Stimulated activated naive CD4-positive, alpha-beta T cell (primary cell): Measurements from ENCODE around the gene TNXB.
"Not testable (repeated sequence)": the region's sequence is repeated elsewhere in the genome, so short reads cannot be mapped to it uniquely, and the experiment has no call there.

Experiments used
- DNase-seq, 6 experiments: peaks; one replicate each; lab custom pipeline; 2025; lab: John Stamatoyannopoulos, UW

TNXB gene

DNA sequence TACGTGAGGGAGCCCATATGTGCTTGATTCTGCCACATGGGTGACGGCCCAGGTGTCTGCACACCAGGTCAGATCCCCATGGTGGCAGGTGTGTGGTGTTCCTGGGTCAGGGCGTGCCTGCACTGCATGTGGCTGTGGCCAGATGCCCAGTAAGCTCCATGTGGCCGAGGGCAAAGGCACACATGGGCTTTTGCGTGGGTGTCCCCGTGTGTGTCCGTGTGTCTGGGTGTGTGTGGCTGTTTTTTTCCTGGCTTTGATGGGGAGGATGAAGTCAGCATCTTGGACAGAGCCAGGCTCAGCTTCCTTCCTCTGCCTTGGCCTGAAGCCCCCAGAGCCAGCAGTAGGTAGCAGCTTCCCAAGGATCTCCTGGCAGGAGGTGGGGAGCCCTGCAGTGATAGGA lies 1.5 kb upstream of the TNXB start:
- no peak for DNase-seq

DNA sequence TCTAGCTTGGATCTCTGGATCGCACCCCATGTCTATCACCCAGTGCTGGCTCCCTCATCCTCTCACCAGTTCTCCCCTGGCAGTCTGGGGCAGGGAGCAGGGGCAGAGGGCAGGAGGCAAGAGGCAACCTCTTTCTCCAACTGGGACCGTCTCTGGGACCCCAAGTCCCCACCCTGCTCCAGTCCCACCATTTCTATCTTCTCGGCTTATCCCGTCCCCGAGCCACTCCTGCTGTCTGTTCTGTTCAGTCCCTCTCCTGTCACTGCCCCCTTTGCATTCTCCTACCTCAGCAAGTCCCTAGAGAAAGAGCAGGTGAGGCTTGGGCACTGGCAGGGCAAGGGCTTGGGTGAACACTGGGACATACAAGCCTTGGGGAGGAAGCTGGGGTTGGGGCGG lies 625 bp upstream of the TNXB start:
- no peak for DNase-seq

DNA sequence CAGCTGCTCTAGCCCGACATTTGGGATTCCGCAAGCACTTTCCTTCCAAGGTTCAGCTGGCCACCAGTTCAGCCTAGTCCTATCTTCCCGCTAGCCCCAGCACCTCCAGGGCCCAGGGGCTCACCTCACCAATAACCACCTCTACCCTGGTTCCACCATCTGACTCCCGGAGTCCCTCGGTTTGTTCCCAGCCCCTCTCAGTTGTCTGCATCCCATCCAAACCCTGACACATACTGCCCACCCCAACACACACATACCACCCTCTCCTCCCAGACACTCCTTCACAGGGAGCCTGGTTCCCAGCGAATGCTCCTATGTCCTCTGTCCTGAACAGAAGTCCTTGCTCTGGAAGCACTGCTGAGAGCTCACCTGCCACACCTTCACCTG lies 418 bp downstream of the TNXB start:
- no peak for DNase-seq

DNA sequence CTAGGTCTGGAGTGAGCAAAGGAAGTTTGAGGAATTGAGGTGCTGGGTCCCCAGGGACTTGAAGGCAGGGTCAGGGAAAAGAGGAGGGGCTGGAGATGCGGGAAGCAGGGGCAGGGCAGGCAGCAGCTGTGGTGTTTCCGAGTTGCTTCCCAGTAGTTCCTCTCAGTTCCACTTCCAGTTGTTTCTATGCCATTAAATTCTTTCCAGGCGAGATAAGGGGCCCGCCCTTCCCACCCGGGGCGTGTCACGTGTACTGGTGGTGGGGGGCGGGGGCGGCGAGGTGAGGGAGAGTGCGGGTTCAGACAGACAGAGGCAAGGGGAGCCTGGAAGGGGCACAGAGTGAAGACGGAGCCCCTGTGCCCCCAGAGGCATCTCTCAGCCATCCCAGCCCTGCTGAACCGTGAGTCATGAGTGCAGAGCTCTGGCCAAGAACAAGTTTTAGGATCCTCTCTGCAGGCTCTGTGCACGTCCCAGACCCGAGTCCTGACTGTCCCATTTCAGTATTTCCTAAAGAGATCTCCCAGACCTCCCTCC lies 977 bp downstream of the TNXB start:
- DNase-seq = no peak

DNA sequence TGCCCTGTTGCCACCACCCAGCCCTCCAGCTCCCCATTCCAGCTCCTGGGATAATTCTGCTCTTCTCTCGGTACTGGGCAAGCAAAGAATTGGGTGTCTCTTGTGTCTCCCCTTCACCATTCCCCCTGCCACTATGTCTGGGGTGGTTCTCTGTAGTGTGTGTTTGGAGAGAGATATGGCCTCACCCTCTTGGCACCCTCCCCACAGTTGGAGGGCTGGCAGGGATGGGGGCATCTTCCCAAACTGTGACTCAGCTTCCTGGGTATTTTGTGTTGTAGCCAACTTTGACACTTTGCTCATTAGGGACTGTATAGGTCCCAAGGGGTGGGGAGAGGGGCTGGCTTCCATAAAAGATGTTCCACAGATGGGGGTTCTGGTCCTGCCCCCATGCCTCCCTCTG lies 1.7 kb downstream of the TNXB start:
- no peak for DNase-seq

DNA sequence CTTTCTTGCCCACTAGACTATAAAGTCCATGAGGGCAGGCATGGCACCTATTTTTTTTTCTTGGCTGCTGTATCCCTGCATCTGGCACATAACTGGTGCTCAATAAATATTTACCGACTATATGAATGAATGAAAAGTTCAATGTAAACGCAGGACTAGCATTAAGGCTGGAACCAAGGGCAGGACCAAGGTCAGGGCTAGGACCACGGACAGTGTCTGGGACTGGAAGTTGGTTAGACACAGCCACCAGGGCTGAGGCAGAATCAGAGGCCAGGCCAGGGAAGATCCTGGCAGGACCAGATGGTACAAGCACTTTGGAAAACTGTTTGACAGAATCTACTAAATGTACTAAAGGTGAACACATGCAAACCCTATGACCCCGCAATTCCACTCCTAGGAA lies 3.7 kb downstream of the TNXB start:
- DNase-seq = no peak

DNA sequence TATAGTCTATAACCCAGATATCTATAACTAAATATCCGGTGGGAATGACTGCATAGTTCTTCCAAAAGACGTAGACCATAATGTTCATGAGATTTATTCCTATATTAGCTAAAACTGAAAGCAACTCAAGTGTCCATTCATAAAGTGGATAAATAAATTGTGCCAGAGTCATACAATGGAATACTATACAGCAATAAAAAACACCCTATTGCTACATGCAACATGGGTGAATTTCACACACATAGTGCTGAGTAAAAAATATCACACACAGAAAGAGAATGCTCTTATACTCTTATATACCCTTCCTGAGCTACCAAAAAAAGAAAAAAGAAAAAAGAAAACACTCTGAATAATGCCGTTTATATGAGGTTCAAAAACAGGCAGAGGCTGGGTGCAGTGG lies 6.9 kb downstream of the TNXB start:
- no peak for DNase-seq

DNA sequence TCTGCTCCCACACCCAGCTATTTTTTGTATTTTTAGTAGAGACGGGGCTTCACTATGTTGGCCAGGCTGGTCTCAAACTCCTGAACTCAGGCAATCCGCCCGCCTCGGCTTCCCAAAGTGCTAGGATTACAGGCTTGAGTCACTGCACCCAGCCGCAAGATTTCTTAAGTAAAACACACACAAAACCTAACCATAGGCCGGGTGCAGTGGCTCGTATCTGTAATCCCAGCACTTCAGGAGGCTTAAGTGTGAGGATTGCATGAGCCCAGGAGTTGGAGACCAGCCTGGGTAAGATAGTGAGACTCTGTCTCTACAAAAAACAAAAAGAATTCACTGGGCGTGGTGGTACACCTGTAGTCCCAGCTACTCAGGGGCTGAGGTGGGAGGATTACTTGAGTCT lies 8.9 kb downstream of the TNXB start:
- DNase-seq = not testable (repeated sequence)

DNA sequence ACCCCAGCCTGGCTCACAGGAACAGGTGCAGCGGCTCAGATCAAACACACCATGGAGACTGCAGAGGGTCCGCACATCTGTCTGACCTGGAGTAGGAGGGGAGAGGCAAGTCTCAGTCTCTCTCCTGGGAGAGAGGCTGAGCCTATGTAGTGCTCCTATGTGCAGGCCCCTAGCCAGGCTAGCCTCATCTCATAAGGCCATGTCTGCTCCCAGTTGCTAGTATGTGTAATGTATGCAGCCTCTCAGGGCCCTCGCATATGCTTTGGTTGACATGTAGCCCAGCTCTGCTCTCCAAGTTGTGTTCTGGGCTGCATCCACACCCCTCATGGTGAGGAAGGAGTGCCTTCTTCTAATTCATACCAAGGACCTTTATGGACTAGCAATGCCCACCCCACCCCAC lies 11.8 kb downstream of the TNXB start:
- DNase-seq = no peak

DNA sequence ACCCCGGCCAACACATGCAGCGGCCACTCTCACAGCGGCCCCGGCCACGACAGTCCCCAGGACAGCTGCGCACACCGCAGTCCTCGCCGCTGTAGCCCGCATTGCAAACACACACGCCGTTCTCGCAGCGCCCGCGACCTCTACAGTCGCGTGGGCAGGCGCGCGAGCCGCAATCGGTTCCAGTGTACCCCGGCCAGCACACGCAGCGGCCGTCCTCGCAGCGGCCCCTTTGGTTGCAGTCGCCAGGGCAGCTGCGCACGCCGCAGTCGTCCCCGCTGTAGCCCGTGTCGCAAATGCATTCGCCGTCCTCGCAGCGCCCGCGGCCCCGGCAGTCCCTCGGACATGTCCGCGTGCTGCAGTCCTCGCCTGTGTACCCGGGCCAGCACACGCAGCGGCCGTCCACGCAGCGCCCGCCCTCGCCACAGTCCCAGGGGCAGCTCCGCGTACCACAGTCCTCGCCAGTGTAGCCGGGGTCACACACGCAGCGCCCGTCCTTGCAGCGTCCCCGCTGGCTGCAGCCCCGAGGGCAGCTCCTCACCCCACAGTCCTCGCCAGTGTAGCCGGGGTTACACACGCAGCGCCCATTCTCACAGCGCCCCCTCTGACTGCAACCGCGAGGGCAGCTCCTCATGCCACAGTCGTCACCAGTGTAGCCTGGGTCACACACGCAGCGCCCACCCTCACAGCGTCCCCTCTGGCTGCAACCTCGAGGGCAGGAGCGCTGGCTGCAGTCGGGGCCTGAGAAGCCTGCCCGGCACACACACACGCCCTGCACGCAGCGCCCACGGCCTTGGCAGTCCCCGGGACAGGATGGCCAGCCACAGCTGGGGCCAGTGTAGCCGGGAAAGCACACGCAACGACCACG lies 12.5 kb downstream of the TNXB start:
- no peak for DNase-seq

DNA sequence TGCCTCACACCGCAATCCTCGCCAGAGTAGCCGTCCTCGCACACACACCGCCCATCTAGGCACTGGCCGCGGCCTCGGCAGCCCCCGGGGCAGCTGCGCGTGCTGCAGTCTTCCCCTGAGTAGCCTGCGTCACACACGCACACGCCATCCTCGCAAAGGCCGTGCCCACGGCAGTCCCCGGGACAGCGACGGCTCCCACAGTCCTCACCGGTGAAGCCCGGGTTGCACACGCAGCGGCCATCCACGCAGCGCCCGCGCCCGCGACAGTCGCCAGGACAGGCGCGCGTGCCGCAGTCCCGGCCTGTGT lies 13.1 kb downstream of the TNXB start:
- no peak for DNase-seq

DNA sequence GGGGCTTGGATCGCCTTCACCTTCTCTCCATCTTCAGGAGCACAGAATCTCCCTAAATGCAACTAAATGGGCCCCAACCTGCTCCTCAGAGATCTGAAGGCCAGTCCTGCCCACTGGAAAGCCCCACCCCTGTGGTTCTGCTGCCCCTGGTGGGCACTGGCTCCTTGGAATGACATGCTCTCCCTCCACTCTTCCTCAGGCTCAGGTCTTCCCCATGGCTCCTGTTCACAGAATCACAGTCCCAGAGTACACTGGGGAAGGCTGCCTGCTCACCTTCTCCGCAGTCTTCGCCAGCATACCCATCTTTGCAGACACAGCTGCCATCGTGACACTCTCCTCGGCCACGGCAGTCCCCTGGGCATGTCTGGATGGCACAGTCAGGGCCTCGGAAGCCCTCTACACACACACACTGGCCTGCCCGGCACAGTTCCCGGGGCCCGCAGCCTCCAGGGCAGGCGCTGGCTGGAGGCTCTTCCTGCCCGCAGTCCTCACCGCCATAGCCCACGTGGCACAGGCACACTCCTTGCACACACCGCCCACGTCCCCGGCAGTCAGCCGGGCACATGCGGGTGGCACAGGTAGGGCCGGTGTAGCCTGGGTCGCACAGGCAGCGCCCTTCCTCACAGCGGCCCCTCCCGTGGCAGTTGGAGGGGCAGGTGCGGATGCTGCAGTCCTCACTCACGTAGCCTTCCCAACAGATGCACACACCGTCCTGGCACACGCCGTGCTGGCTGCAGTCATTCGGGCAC lies 13.6 kb downstream of the TNXB start:
- no peak for DNase-seq

DNA sequence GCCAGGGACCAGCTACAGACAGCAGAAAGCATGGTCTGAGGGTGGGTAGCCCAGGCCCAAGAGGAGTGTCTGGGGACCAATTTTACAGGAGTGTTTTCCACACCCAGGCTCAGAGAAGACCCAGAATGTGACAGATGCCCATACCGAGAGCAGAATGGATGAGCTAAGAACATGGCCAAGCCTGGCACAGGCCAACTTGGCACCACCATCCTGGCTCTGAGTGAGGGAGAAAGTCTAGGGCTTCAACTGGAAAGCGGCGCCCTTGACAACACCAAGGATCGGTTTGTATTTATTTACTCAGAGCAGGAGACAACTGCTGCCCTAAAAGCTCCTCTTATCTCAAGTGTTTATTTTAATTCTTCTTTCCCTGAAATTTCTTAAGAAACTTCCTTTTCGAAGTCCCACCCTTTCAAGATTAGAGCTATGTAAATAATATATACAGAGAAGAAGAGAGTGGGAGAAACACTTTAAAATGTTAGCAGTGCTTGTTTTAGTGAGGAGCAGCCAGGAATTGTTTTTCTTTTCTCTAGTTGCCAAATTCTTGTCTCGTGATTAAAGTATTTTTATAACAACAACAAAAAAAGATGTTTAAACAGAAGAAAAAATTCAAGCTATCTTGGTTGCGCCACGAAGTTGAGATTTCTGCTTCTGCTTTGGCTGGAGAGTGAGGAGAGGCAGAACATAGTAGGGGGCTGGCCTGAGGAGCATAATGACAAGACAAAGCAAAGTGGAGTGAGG lies 16.2 kb downstream of the TNXB start:
- DNase-seq = no peak

DNA sequence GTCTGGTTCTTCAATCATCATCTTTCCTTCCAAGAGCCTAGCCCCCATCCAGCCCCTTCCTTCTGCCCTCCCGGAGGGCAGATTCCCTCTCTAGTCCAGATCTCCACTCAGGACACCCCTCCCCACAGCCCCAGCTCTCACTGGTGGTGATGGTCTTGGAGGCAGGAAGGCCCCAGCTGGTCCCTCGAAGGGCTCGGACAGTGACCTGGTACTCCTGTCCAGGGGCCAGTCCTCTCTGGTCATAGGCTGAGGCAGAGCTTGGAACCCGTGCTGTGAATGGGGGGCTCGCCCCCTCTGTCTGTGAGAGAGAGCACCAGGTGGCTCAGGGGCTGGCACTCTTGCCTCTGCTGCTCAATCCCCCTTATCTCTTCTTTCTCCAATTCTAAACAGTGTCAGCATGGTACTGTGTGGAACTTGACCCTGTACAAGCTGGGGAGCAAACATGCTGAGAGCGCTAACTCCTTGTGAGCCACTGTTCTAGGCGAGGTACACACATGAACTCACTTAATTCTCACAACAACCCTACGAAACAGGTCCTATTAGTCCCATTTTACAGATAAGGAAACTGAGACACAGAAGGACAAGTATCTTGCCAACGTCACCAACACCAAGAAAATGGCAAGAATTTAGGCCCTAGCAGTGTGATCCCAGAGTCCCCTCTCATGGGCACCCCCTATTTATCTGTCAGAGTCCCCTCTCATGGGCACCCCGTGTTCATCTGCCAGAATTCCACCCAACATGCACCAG lies 19.9 kb downstream of the TNXB start:
- no peak for DNase-seq

DNA sequence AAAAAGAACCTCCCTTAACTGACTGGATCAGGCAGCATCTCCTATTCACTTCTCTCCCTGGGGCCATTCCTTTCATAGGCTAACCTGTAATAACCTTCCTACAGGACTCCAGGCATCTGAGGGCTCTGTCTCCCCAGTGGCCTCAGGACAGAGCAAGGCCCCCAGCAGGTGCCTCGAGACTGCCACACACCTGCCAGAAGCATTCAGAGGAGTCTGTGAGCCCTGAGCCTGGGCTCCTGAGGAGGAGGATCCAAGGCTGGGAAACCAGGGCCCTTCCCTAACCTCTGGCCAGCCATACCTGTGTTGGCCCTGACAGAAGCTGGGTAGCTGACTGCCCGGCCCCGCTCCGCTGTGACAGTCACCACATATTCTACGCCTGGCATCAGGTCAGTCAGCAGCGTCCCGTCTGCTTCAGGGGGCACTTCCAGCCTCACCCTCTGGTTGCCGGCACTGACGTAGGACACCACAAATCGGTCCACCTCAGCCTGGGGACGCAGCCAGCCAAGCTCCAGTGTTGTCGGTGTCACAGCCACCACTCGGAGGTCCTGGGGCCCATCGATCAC lies 20.6 kb downstream of the TNXB start:
- DNase-seq = no peak

DNA sequence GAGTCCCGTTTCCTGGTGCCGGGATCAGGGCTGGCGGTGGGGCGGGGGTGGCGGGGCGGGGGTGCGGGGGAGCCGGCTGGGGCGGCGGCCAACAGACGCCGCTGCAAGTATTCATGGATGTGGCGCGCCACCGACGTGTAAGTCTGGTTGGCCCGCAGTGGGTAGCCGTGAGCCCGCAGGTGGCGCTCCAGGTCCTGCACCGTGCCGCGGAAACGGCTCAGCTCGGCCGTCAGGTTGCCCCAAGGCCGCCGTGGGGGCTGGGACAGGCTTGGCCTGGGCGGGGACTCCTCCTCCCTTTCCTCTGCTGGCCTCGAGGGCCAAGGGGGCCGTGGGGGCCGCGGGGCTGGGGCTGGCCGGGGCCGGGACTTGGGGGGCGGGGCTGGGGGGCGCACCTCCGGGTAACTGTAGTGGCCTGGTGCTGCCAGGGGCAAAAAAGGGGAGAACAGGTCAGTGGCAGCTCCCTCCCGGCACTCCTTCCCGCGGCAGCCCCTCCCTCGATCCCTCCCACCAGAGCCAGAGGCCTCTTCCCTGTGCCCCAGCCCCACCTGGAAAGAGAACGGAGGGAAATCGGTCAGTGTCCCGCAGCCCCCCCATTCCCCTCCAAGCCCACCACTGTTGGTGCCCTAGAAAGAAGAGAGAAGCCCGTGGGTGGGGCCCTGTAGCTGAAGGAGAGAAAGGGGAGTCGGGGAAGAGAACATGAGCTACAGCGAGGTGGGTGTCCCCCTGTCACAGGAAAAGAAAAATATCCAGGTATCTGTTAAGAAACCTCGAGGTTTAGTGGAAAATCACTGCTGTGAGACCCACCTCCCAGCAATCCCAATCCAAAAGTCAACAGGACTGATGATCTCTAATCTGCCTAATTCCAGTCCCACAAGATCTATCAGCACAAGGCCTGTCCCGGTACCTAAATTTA lies 21.3 kb downstream of the TNXB start:
- DNase-seq = peak in 5 of 6 experiments; percentile 38 to 58 (median 49)

DNA sequence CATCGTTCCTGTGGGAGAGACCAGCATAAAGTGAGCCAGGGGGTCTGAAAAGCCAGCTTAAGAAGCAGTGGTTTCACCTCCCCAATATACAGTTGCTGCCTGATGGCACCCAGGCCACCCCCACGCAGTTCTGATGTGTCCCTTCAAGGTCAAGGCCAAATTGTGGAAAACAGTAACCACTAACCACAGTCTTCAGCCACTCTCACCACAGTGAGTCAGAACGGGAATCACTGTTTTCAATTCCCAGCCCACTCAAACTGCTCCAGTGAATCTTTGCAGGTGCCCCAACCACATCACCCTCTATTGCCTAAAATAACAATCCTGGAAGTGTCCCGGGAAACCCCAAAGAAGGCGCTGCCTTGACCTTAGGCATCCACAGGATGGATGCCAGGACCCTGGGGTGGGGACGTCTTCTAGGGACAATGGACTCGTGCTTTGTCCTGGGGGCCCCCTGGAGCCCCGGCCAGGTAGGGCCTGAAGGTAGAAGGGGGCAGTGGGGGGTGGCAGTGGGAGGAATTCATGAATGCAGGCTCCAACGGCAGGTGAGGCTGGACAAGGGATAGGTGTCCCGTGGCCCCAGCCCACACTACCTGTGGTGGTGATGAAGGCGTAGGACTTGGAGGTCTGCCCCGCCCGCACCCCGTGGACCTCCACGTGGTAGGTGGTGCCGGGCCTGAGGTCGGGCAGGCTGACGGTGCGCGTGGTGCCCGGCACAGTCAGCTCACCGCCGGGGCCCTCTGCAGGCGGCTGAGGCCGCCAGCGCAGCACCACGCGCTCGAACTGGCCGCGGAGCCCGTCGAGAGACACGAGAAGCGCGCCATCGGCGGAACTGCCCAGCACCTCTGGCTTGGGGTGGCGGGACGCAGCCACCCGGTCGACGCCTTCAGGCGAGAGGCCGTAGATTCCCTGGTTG lies 22.2 kb downstream of the TNXB start:
- no peak for DNase-seq

DNA sequence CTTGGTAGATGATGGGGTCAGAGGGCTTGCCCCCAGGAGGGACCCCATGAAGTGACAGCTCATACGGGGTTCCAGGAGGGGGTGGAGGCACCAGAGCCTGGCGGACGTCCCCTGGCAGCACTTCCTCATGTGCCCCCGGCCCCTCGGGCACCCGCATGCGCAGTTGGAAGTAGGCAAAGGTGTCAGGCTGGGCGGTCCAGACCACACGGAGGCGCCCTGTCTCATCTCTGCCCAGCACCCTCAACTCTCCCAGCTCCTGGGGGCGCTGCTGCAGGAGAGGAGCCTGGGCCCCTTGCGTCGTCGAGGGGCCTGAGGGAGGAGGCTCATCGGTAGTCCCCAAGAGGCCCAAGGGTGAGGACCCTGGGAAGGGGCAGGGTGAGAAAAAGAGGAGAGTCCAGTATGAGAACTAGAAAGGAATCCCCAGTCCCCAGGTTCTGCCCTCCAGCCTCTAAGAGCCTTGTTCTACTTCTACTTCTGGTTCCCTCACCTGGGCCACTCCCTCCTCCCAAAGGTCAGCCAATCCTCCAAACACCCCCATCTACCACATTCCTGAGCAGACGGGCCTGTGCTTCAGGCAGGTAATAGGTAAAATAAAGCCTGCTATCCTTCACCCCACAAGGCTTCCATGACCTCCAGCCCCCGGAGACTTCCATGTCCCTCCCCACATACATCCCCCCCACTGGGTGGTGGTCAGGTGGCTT lies 23.2 kb downstream of the TNXB start:
- no peak for DNase-seq

DNA sequence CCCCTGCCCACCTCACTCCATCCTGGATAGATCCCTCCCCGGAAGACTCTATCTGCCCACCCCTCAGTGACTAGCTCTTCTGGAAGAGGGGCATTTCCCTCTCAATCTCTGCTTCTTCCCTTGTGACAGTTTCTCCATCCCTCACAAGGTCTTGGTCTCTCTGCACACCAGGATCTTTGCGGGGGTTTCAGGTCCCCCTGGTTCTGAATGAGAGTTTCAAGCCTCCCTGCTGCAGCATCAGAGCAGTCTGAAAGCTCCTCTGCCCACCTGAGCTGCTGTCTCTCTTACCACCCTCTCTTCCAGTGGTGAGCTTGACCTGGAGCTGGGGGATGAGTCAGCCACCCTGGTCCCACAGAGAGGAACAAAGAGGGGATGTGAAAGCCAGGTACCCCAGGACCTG lies 24.4 kb downstream of the TNXB start:
- DNase-seq = no peak
